SHP77 (cell line): Measurements from ENCODE around the gene GANC.
"Not testable (repeated sequence)": the region's sequence is repeated elsewhere in the genome, so short reads cannot be mapped to it uniquely, and the experiment has no call there.

Experiments used
- DNase-seq, 2 experiments: peaks; one replicate each; lab custom pipeline; 2025; lab: John Stamatoyannopoulos, UW

Gene GANC

GRCh38 chr15:42272939-42273899 is at the start of gene GANC, which contains the start of gene TMEM87A:
Gene GANC, plus strand, starts transcription at chr15:42273201. Its CDS starts 1,281 bp downstream, at chr15:42274482.
Gene TMEM87A, minus strand, starts transcription at chr15:42273433. Its CDS starts 35 bp downstream, at chr15:42273398.
- DNase-seq, result peak; percentile 98

GRCh38 chr15:42226648-42227047 is 46.4 kb upstream of the GANC start:
- DNase-seq, result no peak

GRCh38 chr15:42228036-42228435 is 45.0 kb upstream of the GANC start:
- no peak for DNase-seq

GRCh38 chr15:42228981-42229380 is 44.0 kb upstream of the GANC start:
- not testable (repeated sequence) for DNase-seq

- no peak for DNase-seq
Measured at GRCh38 chr15:42231088-42231487, 41.9 kb upstream of the GANC start.

- no peak for DNase-seq
Measured at GRCh38 chr15:42232606-42233005, 40.4 kb upstream of the GANC start.

GRCh38 chr15:42233107-42233506 is 39.9 kb upstream of the GANC start:
- DNase-seq, result no peak

- no peak for DNase-seq
Measured at GRCh38 chr15:42239528-42240182, 33.3 kb upstream of the GANC start.

- no peak for DNase-seq
Measured at GRCh38 chr15:42240823-42241222, 32.2 kb upstream of the GANC start.

GRCh38 chr15:42253300-42253699 is 19.7 kb upstream of the GANC start:
- DNase-seq, result no peak

GRCh38 chr15:42264795-42265194 is 8.2 kb upstream of the GANC start:
- DNase-seq, result no peak

- no peak for DNase-seq
Measured at GRCh38 chr15:42267286-42267685, 5.7 kb upstream of the GANC start.

GRCh38 chr15:42270551-42270950 is 2.5 kb upstream of the GANC start:
- no peak for DNase-seq

GRCh38 chr15:42270996-42271395 is 2.0 kb upstream of the GANC start:
- no peak for DNase-seq

GRCh38 chr15:42273900-42274701 is 1.1 kb downstream of the GANC start:
- peak; percentile 4 to 51 for DNase-seq

- peak in 1 of 2 experiments; percentile 5 for DNase-seq
Measured at GRCh38 chr15:42274702-42274989, 1.6 kb downstream of the GANC start.

- DNase-seq, result no peak
Measured at GRCh38 chr15:42275780-42276391, 2.9 kb downstream of the GANC start.

- no peak for DNase-seq
Measured at GRCh38 chr15:42276762-42277161, 3.8 kb downstream of the GANC start.

GRCh38 chr15:42279234-42279723 is 6.3 kb downstream of the GANC start:
- no peak for DNase-seq

GRCh38 chr15:42282344-42282743 is 9.3 kb downstream of the GANC start:
- no peak for DNase-seq

- DNase-seq, result no peak
Measured at GRCh38 chr15:42282926-42283325, 9.9 kb downstream of the GANC start.

- no peak for DNase-seq
Measured at GRCh38 chr15:42283671-42284070, 10.7 kb downstream of the GANC start.
